ENCODE results near the gene C2orf15.

DNA sequence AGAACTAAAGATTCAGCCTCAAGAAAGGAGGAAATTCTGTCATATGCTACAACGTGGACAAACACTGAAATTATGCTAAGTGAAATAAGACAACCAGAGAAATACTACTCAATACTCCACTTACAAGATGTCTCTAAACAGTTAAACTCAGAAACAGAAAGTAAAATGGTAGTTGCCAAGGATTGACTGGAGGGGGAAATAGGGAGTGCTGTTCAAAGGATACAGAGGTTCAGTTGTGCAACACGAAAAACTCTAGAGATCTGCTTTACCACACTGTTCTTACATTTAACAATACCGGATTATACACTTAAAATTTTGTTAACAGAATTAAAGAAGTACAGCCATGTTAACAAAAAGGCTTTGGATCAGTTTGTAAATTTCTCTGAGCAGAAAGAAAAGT, 39.8 kb upstream of the C2orf15 start:
- no peak for TF ChIP-seq TAF1 (IDR thresholded peaks at IDR 0.05; ENCODE audit: low read depth, low read length)
- TF ChIP-seq POLR2A (IDR thresholded peaks at IDR 0.05; ENCODE audit: low read depth, low read length) = no peak
- no peak for TF ChIP-seq SPI1 (IDR thresholded peaks at IDR 0.05; ENCODE audit: low read depth, low read length)
